ENCODE data around the gene CHIC2.

The CHIC2 gene

DNA sequence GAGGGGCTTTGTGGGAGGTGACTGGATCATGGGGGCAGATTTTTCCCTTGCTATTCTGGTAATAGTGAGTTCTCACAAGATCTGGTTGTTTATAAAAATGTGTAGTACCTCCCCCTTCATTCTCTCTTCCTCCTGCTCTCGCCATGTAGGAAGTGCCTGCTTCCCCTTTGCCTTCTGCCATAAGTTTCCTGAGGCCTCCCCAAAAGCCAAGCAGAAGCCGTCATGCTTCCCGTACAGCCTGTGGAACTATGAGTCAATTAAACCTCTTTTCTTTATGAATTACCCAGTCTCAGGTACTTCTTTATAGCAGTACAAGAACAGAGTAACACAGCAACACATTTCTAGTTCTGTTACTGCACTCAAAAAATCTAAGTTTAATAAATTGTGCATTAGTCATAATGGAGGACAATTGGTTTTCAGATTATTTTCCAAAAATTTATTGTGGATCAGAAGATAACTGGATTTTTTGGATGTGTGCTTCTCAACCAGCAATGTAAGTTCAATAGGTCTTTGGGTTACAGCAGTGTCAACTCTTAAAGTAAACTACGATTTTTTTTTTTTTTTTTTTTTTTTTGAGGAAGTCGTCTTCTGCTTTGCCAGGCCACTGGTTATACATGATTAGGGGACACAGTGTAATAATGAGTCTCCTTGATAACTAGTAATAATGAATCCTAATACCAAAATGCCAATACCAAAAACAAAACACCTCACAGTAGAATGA, 69.9 kb downstream of the CHIC2 start:
- Histone ChIP-seq H3K4me3 (no peak overlapping the region), H4K20me1 (no peaks in the 10 kb centered on the region; a peak in 2 of 22 replicates), H3K4me1 (peaks cover 22 to 57% (median 41%) of the 10 kb centered on the region in 10 experiments), H3K9me3 (replicated peaks in 1 of 11) (peaks cover 0 to 20% (median 4%) of the 10 kb centered on the region in 11 experiments; a peak in 7 of 22 replicates), H3K27ac (peak overlapping the region in 9 of 11 experiments; percentile 24 to 66 (median 54); a peak in 14 of 22 replicates), H3K36me3 (peaks cover 0 to 24% (median 3%) of the 10 kb centered on the region in 11 experiments; a peak in 9 of 22 replicates), H3K4me2 (peak overlapping the region; percentile 21 to 70 (median 58)), H3K9ac (no peak overlapping the region), H3K27me3 (no peaks in the 10 kb centered on the region)
- no peak for TF ChIP-seq Cebpa-rat (IDR thresholded peaks at IDR 0.05)

GRCh38 chr4:53992785-53993184, 71.6 kb downstream of the CHIC2 start:
- H3K4me2 ChIP-seq, result 0 out of 22 replicates have a peak overlapping the region, but pooled peaks of 1 of the 11 experiments have one; percentile 66
- no peak overlapping the region for H3K27ac ChIP-seq

DNA sequence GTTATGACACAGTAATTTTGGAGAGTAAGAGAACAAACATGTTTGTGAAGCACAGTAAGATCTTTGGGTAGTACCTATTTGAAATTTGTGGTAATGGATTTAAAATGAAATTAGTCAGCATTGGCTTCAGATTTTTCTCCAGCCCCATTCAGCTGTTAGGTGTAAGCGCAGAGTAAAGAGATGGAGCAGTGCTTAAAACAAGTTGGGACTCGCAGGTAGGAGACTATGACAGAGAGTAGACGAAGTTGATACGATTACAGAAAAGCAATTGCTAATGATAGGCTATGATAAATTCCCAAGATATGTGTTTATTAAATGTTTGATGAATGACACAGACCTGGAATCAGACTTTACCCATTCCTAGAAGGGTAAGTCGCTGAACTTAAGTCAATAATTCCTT, 72.6 kb downstream of the CHIC2 start:
- peaks cover 0 to 6% (median 0%) of the 10 kb centered on the region in 11 experiments; a peak in 5 of 22 replicates for H3K36me3 ChIP-seq
- no peak overlapping the region for H3K27ac ChIP-seq
- H3K9me3 ChIP-seq (replicated peaks in 1 of 11), result peaks cover 0 to 20% (median 4%) of the 10 kb centered on the region in 11 experiments; a peak in 7 of 22 replicates
- no peak for TF ChIP-seq Cebpa-rat (IDR thresholded peaks at IDR 0.05)
- H3K4me1 ChIP-seq, result peaks cover 15 to 49% (median 27%) of the 10 kb centered on the region in 10 experiments
- H3K27me3 ChIP-seq, result no peaks in the 10 kb centered on the region
- 0 out of 22 replicates have a peak overlapping the region, but pooled peaks of 1 of the 11 experiments have one; percentile 0 for H3K4me2 ChIP-seq
- H4K20me1 ChIP-seq, result no peaks in the 10 kb centered on the region
- no peak overlapping the region for H3K4me3 ChIP-seq
- H3K9ac ChIP-seq, result no peak overlapping the region

More at GRCh38 chr4:53992785-53993184, 71.6 kb downstream of the CHIC2 start:
- peaks cover 22 to 57% (median 37%) of the 10 kb centered on the region in 10 experiments for H3K4me1 ChIP-seq
- peaks cover 0 to 9% (median 0%) of the 10 kb centered on the region in 11 experiments; a peak in 5 of 22 replicates for H3K36me3 ChIP-seq
- TF ChIP-seq Cebpa-rat (IDR thresholded peaks at IDR 0.05), result no peak
- H4K20me1 ChIP-seq, result no peaks in the 10 kb centered on the region
- peaks cover 0 to 20% (median 4%) of the 10 kb centered on the region in 11 experiments; a peak in 7 of 22 replicates for H3K9me3 ChIP-seq (replicated peaks in 1 of 11)
- no peaks in the 10 kb centered on the region for H3K27me3 ChIP-seq
- H3K9ac ChIP-seq, result no peak overlapping the region
- no peak overlapping the region for H3K4me3 ChIP-seq

GRCh38 chr4:53990641-53991040, 73.8 kb downstream of the CHIC2 start:
- Histone ChIP-seq H3K36me3 (peaks cover 0 to 5% (median 0%) of the 10 kb centered on the region in 11 experiments; a peak in 3 of 22 replicates), H3K9me3 (replicated peaks in 1 of 11) (peaks cover 0 to 20% (median under 1%) of the 10 kb centered on the region in 11 experiments; a peak in 6 of 22 replicates), H3K4me1 (peaks cover 12 to 37% (median 17%) of the 10 kb centered on the region in 10 experiments), H3K9ac (no peak overlapping the region), H3K4me2 (no peak overlapping the region), H3K27me3 (no peaks in the 10 kb centered on the region), H4K20me1 (no peaks in the 10 kb centered on the region), H3K27ac (no peak overlapping the region), H3K4me3 (no peak overlapping the region)
- no peak for TF ChIP-seq Cebpa-rat (IDR thresholded peaks at IDR 0.05)

DNA sequence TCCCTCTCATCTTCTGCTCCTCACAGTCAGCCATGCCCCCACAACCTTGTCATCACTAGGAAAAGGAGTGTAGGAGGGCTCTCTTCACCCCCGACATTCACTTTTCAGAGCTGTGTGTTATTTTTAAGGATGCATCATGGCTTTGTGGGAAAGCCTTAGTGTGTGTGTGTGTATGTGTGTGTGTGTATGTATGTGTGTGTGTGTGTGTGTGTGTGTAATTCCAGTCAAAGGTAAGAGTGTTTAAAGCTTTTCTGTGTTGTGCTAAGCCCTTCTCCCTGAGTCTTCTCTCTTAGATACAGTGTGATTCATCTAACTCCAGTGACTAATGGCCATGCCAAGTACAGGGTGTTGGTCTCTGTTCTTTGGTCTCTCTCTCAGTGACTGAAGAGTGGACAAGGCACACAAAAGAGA, 76.6 kb downstream of the CHIC2 start:
- Histone ChIP-seq H3K9me3 (replicated peaks in 1 of 11) (no peaks in the 10 kb centered on the region), H3K27ac (no peak overlapping the region), H3K4me2 (no peak overlapping the region), H4K20me1 (no peaks in the 10 kb centered on the region), H3K27me3 (no peaks in the 10 kb centered on the region), H3K9ac (no peak overlapping the region), H3K4me1 (peaks cover 0 to 8% (median 0%) of the 10 kb centered on the region in 10 experiments; a peak in 2 of 20 replicates), H3K4me3 (no peak overlapping the region), H3K36me3 (no peaks in the 10 kb centered on the region)
- TF ChIP-seq Cebpa-rat (IDR thresholded peaks at IDR 0.05), result no peak

GRCh38 chr4:53986062-53986461, 78.3 kb downstream of the CHIC2 start:
- no peak for TF ChIP-seq Cebpa-rat (IDR thresholded peaks at IDR 0.05)
- no peaks in the 10 kb centered on the region for H3K4me1 ChIP-seq
- no peak overlapping the region for H3K4me3 ChIP-seq
- H3K27ac ChIP-seq, result no peak overlapping the region
- H3K9ac ChIP-seq, result no peak overlapping the region
- H3K27me3 ChIP-seq, result no peaks in the 10 kb centered on the region
- H4K20me1 ChIP-seq, result no peaks in the 10 kb centered on the region
- no peaks in the 10 kb centered on the region for H3K9me3 ChIP-seq (replicated peaks in 1 of 11)
- no peak overlapping the region for H3K4me2 ChIP-seq
- H3K36me3 ChIP-seq, result no peaks in the 10 kb centered on the region

DNA sequence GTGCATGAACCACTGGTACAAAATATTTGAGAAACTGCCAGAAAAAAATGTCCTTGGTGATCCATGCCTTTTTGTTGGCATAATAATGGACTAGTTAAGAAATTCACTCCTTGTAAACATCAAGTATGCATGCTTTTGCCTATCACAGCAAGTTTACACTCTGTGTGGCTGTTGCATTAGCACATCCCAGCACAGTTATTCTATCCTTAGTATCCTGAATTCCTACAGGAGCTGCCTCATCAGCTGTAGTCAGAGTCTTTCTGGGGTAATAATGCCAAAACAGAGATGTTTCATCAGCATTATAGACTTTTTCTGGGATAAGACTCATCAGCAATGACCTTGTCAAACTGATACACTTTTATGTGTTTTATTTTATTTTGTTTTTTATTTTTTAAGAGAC, 82.8 kb downstream of the CHIC2 start:
- Histone ChIP-seq H3K27ac (no peak overlapping the region), H3K9ac (no peak overlapping the region), H3K4me3 (no peak overlapping the region), H3K9me3 (replicated peaks in 1 of 11) (no peaks in the 10 kb centered on the region), H3K4me2 (no peak overlapping the region), H4K20me1 (no peaks in the 10 kb centered on the region), H3K36me3 (no peaks in the 10 kb centered on the region), H3K27me3 (no peaks in the 10 kb centered on the region), H3K4me1 (no peaks in the 10 kb centered on the region)
- no peak for TF ChIP-seq Cebpa-rat (IDR thresholded peaks at IDR 0.05)

DNA sequence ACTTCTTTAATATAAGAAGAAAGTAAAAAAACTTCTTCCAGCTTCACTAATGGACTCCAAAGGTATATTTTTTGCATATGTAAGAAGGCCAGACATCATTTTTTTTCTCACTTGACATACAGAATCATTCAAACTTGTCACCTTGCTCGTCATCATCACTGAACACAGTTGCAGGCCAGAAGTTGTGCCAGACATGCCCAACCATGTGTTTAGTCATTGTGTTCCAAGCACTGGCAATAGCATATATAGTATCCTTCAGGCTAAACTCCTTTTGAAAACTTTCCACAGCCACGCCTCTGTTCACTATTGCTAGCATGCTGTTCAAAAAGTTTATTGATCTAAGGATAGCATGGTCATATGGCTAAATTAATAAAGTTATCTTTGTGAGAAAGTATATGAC, 83.3 kb downstream of the CHIC2 start:
- TF ChIP-seq Cebpa-rat (IDR thresholded peaks at IDR 0.05), result no peak

GRCh38 chr4:53974561-53974960, 89.8 kb downstream of the CHIC2 start:
- Histone ChIP-seq H4K20me1 (no peaks in the 10 kb centered on the region), H3K27me3 (no peaks in the 10 kb centered on the region), H3K36me3 (no peaks in the 10 kb centered on the region), H3K9me3 (replicated peaks in 1 of 11) (peaks cover 0 to 11% (median 0%) of the 10 kb centered on the region in 11 experiments; a peak in 3 of 22 replicates), H3K27ac (no peak overlapping the region), H3K4me2 (no peak overlapping the region), H3K4me1 (no peaks in the 10 kb centered on the region), H3K9ac (no peak overlapping the region), H3K4me3 (no peak overlapping the region)
- no peak for TF ChIP-seq Cebpa-rat (IDR thresholded peaks at IDR 0.05)

More for the DNA sequence above, 83.3 kb downstream of the CHIC2 start:
- Histone ChIP-seq H3K27ac (no peak overlapping the region), H3K27me3 (no peaks in the 10 kb centered on the region), H3K9me3 (replicated peaks in 1 of 11) (no peaks in the 10 kb centered on the region), H3K4me1 (no peaks in the 10 kb centered on the region), H3K4me3 (no peak overlapping the region), H4K20me1 (no peaks in the 10 kb centered on the region), H3K4me2 (no peak overlapping the region), H3K36me3 (no peaks in the 10 kb centered on the region), H3K9ac (no peak overlapping the region)

Data from BLaER1 treated with 17β-estradiol and CSF1 and Interleukin-3, amounts not matched to agents 10 nM and 100 nM (cell line).